GM19328 (cell line): Measurements from ENCODE around the gene AMOTL2.

Experiments used
- ATAC-seq: cut with Tn5 transposase; IDR thresholded peaks from one replicate; pipeline ENCODE4 v1.9.1; 2021; ENCODE audit warnings: mild to moderate bottlenecking, moderate library complexity; ENCODE audit not compliant: unreplicated experiment

Gene AMOTL2

DNA sequence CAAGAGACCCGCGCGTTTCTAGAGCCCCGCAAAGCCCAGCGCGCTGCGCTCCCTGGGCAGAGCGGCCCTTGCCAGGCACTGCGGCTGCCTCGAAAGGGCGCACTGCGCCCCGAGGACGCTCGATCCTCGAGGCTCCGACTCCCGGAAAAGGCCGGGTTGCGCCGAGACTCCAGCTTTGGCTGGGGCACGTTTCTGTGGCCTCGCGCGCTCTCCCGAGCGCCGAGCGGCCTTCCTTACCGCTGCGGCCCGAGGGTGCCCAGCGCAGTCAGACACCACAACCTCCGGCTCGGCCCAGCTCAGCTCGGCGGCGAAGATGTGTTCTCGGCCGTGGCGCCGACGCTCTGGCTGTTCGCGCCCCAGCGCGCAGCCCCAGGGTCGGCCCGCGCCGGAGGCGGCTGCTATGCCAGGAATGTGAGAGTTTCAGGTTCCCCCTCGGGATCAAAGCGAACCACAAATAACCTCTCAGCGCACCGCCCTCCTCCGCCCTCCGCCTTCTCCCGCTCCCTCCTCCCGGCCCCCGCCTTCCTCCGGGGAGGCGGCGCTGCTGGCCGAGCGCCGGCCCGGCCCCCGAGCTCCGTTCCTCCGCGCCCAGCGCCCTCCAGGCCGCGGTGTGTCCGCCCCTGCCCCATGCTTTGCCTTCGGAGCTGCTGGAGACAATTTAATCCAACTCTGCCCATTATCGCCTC is at the start of gene AMOTL2:
Gene AMOTL2 (minus strand): TSS at position 343 of the 686 bp plus-strand sequence. CDS start 3,014 bp downstream, outside the sequence.
- peak; percentile 58 for ATAC-seq

DNA sequence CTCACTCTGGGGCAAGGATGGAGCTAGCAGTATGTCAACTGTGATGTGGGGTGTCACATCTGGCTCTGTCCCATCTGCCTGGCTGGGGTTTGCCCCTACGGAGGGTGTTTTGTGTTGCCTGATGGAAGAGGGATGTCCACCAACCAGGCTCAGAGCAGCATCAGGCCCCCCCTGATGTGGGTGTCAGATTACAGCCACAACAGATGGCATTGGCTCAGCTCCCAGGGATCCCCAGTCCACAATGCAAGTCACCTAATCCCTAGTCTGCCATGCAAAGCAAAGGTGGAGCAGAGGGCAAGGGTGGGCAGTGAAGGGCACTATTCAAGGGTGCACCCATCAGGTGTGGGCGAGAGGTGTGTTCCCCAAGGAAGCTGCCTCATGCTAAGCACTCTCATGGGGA is 48.9 kb upstream of the AMOTL2 start:
- ATAC-seq = no peak

DNA sequence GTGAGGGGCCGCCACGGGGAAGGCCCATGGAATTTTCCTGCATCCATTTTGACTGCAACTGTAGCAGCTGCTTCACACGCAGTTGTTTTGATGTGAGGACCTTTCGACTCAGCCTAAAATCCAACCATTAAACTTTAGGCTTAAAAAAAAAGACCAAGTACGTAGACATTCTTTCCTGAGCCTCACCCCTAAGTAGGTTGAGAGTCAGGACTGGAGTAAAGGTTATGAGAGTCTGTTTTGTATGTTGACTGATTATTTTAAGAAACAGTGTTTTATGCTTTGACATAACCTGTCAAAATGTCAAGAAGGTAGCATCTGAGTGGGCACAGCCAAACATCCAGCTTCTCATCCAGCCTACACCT is 45.7 kb upstream of the AMOTL2 start:
- no peak for ATAC-seq

DNA sequence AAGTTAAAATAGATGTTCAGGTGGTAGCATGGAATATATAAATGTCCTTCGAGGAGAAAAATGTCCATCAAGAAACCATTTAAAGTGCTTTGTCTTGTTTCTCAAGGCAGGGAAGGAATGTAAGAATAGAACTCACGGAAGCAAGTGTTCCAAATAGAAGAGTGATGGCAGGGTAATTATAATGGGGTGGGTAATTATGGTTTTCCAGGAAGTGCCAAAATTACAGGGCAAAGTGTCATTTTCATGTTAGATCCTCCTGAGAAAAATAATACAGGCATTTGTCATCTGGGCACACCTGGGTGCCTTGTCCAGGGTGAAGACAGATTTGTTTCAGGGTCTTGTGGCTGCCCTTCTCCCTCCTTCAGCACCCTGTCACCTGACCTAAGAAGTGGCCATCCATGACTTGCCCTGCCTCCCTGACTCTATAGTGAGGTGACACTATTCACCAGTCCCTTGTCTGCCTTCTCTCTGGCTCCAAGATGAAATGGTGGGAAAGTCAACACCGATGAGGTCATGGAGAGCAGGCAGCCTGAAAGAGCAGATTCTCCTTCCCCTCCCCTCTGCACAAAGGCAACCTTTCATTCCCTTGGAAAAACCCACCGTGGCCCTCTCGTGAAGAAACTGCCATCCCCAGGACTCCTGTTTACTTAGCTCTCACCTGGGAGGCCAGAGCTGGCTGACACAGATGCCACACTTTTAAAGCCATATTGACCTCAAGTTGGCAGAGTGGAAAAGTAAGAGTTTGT is 45.1 kb upstream of the AMOTL2 start:
- no peak for ATAC-seq

DNA sequence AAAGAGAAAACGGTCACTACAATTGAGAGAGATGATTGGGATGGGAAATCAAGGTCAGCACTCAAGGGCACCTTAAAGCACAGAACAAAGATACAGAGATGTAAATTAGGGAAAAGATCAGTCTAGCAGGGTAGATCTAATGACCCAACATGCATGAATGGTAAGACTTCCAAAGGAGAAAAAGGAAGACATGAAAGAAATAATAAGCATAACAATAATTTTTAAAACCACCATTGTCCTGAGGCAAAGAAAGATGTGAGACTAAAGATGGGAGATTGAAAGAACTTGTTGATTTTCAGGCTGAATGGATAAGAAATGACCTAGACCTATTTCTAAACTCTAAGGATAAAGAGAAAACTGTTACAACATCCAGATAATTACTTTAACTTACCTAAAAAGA is 34.8 kb upstream of the AMOTL2 start:
- ATAC-seq = no peak

DNA sequence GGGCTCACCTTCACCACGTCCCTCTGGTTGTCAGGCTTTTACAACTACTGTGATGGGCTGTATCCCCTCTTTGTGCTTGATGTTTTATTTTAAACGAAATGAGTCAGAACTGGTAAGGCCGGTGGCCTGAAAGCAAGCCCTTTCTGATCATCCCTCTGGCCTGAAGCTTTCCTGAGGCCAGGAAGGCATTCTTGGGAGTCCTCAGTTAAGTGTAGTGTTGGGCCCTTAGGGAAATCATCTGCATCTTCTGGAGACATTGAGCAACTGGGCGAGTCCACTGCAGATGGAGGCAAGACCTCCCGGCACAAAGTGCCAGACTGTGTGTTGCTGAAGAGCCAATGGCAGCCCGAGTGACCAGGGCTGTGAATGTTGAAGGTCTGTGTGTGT is 33.0 kb upstream of the AMOTL2 start:
- ATAC-seq = no peak

DNA sequence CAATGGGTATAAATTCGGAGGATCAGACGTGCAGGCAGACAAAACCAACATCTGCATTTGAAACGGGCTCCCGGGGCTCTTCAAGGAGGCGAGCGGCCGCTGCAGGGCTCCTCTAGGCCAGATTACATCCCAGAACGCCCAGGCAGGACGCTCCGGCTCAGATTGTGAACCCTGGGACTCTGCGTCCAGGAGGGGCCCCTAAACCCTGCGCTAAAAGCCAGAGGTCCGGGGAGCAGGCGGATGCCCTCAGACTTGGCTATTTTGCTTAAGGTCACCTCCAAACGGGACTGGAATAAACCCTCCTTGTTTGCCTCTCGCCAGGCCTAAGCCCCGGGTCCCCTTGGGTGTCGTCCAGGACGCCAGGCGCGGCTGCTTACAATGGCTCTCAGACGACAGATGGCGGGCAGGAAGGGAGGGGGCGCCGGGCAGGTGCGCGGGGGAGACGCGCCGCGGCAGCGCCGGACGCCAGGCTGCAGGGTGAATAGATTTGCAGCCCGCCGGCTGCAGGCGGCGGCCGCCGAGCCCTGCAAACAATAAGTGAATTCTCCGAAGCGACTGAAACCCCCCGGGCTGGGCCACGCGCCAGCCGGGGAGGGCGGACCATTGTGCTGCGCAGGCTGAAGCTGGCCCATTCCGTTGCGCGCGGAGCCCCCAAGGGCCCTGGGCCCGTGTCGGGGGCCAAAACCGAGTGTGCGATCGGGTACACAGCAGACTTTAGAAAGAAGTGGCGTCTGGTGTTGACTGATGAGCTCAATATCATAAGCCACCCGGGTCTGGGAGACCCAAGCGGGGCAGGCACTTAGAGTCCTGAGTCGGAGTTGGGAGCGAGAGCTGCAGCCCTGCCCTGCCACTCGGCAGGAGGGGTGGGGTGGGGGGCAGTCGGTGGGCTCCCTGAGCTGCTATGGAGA is 32.3 kb upstream of the AMOTL2 start:
- ATAC-seq = no peak

DNA sequence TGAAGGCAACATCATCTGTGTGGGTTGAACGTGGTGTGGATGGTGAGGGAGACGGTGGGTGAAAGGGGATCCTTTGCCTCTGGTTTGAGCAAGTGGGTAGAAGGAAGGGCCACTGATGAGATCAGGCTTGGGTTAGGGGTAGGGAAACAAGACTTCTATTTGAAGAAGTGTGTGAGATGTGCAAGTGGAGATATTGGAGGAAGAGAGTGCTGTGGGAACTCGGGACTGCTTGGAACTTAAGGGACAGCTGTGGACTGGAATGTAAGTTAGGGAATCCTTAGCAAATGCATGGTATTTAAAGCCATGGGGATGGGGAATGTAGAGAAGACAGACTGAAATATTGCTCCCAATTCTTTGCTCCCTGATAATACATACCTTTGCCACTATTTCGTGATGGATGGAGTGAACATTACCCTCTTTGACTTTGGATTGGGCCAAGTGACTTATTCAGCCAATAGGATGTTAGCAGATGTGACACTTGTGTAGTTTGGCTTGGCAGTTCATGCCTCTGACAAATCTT is 30.2 kb upstream of the AMOTL2 start:
- ATAC-seq = no peak

DNA sequence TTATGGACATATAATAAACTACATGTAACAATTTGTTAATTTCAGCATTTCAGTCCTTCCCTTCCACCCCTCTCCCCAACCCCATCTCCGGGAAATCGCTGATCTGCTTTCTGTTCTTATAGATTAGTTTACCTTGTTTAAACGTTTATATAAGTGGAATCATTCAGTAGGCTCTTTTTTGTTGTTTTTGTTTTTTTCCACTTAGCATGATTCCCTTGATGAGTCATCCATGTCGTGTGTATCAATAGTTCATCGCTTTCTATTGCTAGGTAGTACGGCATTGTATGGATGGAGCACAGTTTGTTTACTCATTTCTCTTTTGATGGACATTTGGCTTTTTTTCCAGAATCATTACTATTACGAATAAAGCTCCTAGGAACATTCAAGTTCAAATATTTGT is 23.5 kb upstream of the AMOTL2 start:
- ATAC-seq = no peak

DNA sequence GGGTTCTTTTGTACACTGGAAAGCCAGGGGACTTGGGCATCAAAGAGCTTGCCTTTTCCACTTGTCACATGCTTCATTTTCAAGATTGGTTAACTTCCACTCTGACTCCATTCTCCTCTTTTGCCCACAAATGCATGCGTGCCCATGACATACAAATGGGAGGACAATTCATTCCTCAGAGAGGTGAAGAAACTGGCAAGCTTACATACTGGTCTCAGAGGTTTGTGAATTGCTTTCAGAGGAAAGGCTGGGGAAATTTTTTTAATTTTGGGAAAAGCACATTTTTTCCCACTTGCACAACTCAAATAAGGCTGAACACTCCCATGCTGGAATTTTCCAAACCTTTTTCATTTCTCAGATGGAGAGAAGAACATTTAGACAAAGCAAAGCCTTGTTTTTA is 20.9 kb upstream of the AMOTL2 start:
- ATAC-seq = no peak

DNA sequence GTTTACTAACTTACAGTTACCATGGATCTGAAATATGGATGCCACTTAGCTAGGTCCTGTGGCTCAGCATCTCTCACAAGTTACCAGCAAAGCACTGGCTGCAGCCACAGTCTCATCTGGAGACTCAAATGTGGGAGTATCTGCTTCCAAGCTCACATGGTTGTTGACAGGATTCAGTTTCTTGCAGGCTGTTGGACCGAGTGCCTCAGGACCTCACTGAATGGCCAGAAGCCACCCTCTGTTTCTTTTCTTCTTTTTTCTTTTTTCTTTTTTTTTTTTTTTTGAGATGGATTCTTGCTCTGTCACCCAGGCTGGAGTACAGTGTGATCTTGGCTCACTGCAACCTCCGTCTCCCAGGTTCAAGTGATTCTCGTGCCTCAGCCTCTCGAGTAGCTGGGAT is 20.1 kb upstream of the AMOTL2 start:
- no peak for ATAC-seq

DNA sequence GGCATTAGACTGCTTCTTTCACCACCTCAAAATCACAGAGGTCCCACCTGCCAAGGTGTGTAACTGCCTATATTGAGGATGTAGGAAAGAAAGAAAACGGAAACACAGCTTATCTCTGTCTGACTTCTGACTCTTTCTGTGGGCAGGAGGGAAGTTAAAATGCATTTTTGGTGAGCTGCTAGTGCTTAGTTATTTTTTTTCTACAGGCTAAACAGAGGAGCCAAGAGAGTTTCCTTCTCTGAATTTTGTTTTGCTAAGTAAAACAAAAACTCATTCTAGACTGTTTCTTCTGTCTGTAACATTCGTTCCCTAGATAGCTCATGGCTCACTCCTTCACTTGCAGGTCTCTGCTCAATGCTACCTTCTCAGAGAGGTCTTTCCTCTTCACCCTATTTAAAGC is 18.8 kb upstream of the AMOTL2 start:
- ATAC-seq = no peak

DNA sequence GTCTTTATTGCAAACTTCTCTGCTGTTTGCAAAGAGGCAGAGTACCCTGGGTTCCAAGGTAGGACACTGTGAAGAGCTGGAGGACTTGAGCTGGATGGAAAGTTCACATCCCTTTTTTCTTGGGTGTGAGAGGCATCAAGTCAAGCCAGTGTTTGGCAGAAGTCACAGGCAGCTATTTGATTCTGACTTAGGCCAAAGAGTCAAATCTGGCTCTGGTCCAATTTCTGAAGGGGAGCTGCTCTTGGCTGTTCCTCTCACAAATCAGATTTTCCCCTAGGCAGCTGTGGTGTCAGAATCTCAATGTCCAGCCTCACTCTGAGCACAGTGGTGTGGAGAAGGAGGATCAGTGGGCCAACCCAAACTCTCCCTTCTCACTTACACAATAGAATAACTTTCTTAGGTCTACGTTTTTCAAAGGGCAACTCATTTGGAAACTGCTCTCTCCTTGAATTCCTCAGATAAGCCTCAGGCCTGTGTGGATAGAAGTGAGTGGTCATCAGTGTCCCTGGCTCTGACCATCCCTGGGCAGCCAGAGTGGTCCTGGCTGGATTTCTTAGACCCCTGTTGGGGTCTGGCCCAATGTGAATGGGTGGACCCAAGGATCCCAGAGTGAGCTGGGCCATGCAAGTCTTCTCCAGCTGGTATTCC is 18.2 kb upstream of the AMOTL2 start:
- no peak for ATAC-seq

DNA sequence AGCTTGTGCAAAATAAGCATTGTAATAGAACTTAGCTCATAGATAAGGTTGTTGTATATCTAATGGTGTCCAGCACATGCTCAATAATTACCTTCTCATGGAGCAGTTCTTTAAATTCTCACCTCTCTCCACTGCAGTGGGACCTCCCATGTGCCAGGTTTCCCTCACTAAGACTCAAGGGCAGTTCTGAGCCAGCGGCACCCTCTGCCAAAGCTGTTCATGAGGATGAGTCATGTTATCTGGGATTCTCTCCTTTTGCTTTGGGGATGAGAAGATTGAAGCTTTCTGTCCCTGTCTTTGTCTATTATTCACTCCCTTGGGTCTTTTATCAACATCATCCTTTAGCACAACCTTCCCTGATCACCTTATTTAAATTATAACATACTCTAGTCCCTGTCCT is 15.6 kb upstream of the AMOTL2 start:
- no peak for ATAC-seq

DNA sequence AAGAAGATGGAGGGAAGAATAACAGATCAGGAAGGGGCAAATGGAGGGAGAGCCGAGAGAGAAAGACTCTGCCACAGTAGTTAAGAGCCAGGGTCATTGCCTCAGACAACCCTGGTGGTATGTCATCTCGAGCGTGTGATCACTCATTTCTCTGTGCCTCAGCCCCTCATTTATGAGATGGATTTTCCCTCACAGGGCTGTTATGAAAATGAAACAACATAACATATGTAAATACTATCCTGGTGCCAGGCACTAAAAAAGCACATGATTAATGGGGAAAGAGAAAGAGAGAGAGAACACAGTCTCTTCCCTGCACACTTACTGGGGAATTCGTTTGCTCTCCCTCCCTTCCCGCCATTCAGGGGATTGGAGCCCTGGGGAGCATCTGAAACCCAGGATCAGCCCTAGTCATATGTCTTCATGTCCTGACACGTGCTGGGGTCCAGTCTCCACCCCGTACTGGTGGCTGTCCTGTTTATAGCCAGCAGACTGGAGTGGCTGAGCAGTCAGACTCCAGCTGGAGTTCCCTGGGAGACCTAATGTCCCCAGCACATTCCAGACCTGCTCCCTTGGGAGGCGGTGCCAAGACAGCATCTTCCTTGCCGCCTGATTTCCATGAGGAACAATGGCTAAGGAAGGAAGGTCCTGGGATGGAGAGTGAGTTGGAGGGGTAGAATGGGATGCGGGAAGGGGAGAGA is 14.7 kb upstream of the AMOTL2 start:
- no peak for ATAC-seq

DNA sequence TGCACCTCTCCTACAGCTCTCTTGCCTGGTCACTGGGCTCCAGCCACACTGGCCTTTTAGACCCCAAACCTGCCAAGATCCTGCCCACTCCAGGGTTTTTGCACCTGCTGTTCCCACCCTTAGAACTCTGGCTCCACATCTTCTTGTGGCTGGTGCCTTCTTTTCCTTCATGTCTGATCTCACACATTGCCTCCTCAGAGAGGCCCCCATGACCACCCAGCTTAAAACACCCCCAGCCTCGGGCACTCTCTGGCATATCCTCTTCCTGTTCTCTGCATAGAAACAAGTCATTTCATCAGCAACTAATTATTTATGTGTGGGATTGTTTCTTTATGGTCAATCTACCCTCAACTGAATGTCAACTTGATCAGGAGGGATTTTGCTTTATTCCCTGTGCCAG is 14.0 kb upstream of the AMOTL2 start:
- no peak for ATAC-seq

DNA sequence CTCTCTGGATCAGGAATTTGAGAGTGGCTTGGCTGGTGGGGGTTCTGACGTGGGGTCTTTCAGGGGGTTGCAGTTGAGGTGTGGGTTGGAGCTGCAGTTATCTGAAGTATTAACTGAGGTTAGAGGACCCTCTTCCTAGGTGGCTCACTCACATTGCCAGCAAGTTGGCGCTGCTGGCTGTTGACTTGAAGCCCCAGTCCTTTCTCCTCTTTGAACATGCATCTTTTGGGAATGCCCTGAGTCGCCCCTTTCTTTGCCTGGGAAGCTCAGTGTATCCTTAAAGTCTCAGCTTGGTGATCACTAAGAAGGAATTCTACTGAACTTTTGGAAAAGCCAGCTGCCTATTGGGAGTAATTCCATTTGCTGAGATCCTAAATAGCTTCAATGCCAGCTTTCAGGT is 13.0 kb upstream of the AMOTL2 start:
- ATAC-seq = no peak

DNA sequence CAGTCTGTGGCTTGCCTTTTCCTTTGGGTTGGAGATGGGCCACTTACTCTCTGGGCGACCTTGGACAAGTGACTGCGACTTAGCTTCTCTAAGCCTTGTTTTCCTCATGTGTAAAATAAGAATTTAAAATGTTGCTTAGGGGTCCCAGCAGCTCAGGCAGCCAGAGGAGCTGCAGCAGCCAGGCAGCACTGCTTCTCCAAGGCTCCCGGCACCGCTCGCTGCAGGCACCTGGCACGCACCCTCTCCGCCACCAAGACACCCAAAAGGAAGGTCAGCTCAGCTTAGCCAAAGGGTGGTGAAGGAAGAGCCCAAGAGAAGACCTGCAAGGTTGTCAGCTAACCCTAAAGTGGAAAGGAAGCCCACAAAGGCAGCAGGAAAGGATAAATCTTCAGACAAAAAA is 10.7 kb upstream of the AMOTL2 start:
- ATAC-seq = no peak

DNA sequence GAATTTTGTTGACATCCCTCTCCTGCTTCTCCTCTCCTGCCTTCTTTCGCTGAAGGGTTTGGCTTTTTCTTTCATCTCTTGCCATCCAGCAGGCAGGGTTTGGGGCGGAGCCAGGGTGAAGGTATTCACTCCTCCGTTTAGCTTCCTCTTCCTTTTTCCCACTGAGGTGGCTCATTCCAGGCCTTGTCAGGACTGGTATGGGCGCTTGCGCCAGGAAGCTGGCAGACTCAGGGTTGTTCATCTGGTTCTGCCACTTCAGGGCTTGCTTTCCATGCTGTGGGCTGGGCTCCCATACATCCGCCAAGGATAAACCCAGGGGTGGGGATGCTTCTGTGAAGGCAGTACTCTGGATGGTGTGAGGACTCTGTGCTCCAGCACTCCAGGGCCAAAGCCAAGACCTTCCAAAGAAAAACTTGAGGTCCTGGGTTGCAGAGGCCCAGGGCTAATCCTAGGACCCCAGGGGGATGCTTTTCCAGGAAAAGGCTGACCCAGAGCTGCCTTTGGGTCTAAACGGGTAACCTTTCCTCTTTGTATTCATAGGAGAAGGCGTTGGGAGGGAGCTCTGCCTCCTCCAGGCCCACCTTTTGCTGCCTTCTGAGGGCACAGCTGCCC is 7.7 kb upstream of the AMOTL2 start:
- no peak for ATAC-seq

DNA sequence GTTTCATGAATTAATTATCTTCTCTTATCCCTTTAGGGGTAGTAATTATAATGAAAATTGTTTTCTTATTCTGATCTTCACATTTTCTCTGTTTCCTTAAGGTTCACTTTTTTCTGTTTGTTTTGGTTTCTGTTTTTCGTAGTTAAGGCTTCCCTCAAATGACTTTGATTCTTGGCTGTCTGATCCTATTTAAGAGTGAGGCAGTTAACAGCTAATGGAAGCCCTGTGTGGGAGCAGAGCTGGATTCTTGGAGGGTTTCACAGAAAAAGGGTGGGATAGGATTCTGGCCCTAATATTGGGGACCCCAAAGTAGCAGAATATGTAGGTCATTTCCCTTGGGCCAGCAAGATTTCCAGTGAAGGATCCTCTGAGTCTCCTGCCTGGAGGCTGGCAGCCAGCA is 6.8 kb upstream of the AMOTL2 start:
- no peak for ATAC-seq
